ENCODE measurements around the gene MAGOH.
"Not testable (repeated sequence)": the region's sequence is repeated elsewhere in the genome, so short reads cannot be mapped to it uniquely, and the experiment has no call there.

The MAGOH gene
- total RNA-seq = 17.7 to 24.2 (median 22.9) reads per million in 4 donors

- peak; percentile 84 to 96 (median 91) for DNase-seq
Measured at GRCh38 chr1:53238197-53239155, at the start of gene MAGOH. Gene MAGOH (minus strand): TSS chr1:53238518. CDS start chr1:53238448, 70 bp downstream.

- no peak for DNase-seq
Measured at GRCh38 chr1:53286955-53287354, 48.6 kb upstream of the MAGOH start.

GRCh38 chr1:53285969-53286760 lies 47.8 kb upstream of the MAGOH start:
- peak in 1 of 5 donors; percentile 14 for DNase-seq

- no peak for DNase-seq
Measured at GRCh38 chr1:53285546-53285945, 47.2 kb upstream of the MAGOH start.

GRCh38 chr1:53284224-53285020 lies 46.1 kb upstream of the MAGOH start:
- DNase-seq = no peak

- not testable (repeated sequence) for DNase-seq
Measured at GRCh38 chr1:53283156-53283555, 44.8 kb upstream of the MAGOH start.

GRCh38 chr1:53281133-53281532 lies 42.8 kb upstream of the MAGOH start:
- no peak for DNase-seq

- no peak for DNase-seq
Measured at GRCh38 chr1:53280496-53280895, 42.2 kb upstream of the MAGOH start.

- no peak for DNase-seq
Measured at GRCh38 chr1:53279296-53280200, 41.2 kb upstream of the MAGOH start.

- peak; percentile 33 to 69 (median 45) for DNase-seq
Measured at GRCh38 chr1:53278298-53278725, 40.0 kb upstream of the MAGOH start.

- no peak for DNase-seq
Measured at GRCh38 chr1:53277326-53277725, 39.0 kb upstream of the MAGOH start.

- no peak for DNase-seq
Measured at GRCh38 chr1:53276902-53277281, 38.6 kb upstream of the MAGOH start.

- DNase-seq = no peak
Measured at GRCh38 chr1:53276153-53276901, 38.0 kb upstream of the MAGOH start.

GRCh38 chr1:53275566-53275965 lies 37.2 kb upstream of the MAGOH start:
- DNase-seq = no peak

GRCh38 chr1:53274541-53275185 lies 36.3 kb upstream of the MAGOH start:
- no peak for DNase-seq

- no peak for DNase-seq
Measured at GRCh38 chr1:53274026-53274425, 35.7 kb upstream of the MAGOH start.

GRCh38 chr1:53273526-53273925 lies 35.2 kb upstream of the MAGOH start:
- no peak for DNase-seq

GRCh38 chr1:53272349-53272748 lies 34.0 kb upstream of the MAGOH start:
- no peak for DNase-seq

- no peak for DNase-seq
Measured at GRCh38 chr1:53271446-53272090, 33.2 kb upstream of the MAGOH start.

- no peak for DNase-seq
Measured at GRCh38 chr1:53270873-53271272, 32.6 kb upstream of the MAGOH start.
